Adrenal gland (tissue), 5 donors: ENCODE data around the gene LHX6.

Experiments
- CTCF ChIP-seq, 6 experiments: fragments of 450-650 bp in 4 of 6; fragments of 200-600 bp in 2 of 6; sonication (generic) in 1 of 6; IDR thresholded peaks; 1 replicate in 5 of 6; 2 replicates in 1 of 6; pipeline versions ENCODE4 v1.5.1 to v1.8.0; 2016 to 2021; ENCODE audit warnings: antibody characterized with exemption in 6 of 6, mild to moderate bottlenecking in 2 of 6, moderate library complexity in 1 of 6
- POLR2A ChIP-seq, 2 donors: fragments of 450-650 bp; IDR thresholded peaks; one replicate each; pipeline ENCODE4 v1.6.1; 2017; ENCODE audit warnings: antibody characterized with exemption in 2 of 2, mild to moderate bottlenecking in 2 of 2, moderate library complexity in 1 of 2
- donor health status: DM: no; HTN: no; CAD: no.

GRCh38 chr9:122202111-122202510, 26.6 kb downstream of the LHX6 start:
- TF ChIP-seq CTCF (IDR thresholded peaks at IDR 0.05) (no peak), POLR2A (IDR thresholded peaks at IDR 0.05) (no peak)
